Measurements from ENCODE around the gene IQCE. TPM values are rescaled to one million over a fixed set of nuclear protein-coding genes. Genes with fewer than 3 reads are reported as not detected.

Gene IQCE
- total RNA-seq, 1 experiment from 2014 or later = 21.4 TPM

DNA sequence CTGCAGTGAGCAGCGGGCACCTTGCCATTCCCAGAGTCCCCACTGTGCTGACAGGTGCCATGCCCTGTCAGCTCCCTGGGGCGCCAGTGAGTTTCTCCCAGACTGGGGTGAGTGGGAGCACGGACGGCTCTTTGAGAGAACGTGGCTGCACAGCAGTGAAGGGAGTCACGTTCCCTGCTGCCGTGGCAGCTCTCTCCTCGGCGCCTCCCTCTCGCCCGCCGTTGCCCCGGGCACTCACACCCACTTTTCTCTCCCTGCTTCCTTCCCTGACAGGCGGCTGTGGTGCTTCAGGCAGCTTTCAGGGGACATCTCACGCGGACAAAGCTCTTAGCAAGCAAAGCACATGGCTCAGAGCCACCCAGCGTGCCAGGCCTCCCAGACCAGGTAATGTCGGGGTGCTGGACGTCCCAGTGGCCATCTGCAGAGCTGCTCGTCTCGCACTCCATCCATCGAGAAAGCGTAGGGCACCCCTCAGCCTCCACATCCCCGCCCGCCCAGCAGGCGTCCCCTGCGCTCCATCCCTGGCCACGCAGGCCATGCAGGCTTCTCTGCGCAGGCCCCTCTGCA lies 45.9 kb downstream of the IQCE start:
- Histone ChIP-seq H3K9me2 (ENCODE audit: insufficient read depth) (no peaks in the 10 kb centered on the region), H3K9ac (ENCODE audit: low read length) (no peak overlapping the region), H3K4me1 (ENCODE audit: control insufficient read depth in 1 of 2, insufficient read depth in 2 of 2, low read length in 2 of 2) (no peaks in the 10 kb centered on the region), H2AFZ (ENCODE audit: low read depth, low read length, poor library complexity, severe bottlenecking) (no peak overlapping the region), H3K27ac (ENCODE audit: low read depth, low read length) (no peak overlapping the region), H3K36me3 (ENCODE audit: control insufficient read depth in 1 of 2, insufficient read depth in 2 of 2, low read length in 2 of 2) (no peaks in the 10 kb centered on the region), H3K9me3 (ENCODE audit: control insufficient read depth in 1 of 2, insufficient read depth in 1 of 2, low read depth in 1 of 2, low read length in 2 of 2) (no peaks in the 10 kb centered on the region), H3K4me2 (ENCODE audit: low read length) (no peak overlapping the region), H3K4me3 (replicated peaks in 1 of 2; ENCODE audit: low read depth in 1 of 2, low read length in 2 of 2) (no peak overlapping the region), H3K27me3 (ENCODE audit: insufficient read depth, low read length) (no peaks in the 10 kb centered on the region), H3K79me2 (ENCODE audit: insufficient read depth, low read length) (no peaks in the 10 kb centered on the region), H4K20me1 (ENCODE audit: insufficient read depth) (no peaks in the 10 kb centered on the region)
- ATAC-seq = no peak
- no TSS peak for BruUV-seq (replicated peaks)
- intact Hi-C loops (cut with micrococcal nuclease) = no loop called here
- RAD21 ChIA-PET (ENCODE audit: low non-redundant PET in 1 of 2, low total read pairs in 2 of 2, uncharacterized antibody in 2 of 2, unreplicated experiment in 2 of 2) = no interaction called here
- POLR2A ChIA-PET = no interaction called here
- no peak for DNase-seq (ENCODE audit: low read depth, low spot score)
- TF ChIP-seq ELF1 (IDR thresholded peaks at IDR 0.05; ENCODE audit: borderline replicate concordance, low read depth) (no peak), FOSL1 (IDR thresholded peaks at IDR 0.05; ENCODE audit: low read depth) (no peak), TCF7L2 (IDR thresholded peaks at IDR 0.05; ENCODE audit: borderline replicate concordance, extremely low read depth, insufficient read depth, insufficient read length) (no peak), RAD21 (IDR thresholded peaks at IDR 0.05; ENCODE audit: low read depth) (no peak), SP1 (IDR thresholded peaks at IDR 0.05; ENCODE audit: low read depth) (no peak), ZNF274 (IDR thresholded peaks at IDR 0.05; ENCODE audit: low read depth, low read length) (no peak), POLR2AphosphoS5 (IDR thresholded peaks at IDR 0.05; ENCODE audit: low read depth, low read length) (no peak)
- TF ChIP-seq, protein P1, sequence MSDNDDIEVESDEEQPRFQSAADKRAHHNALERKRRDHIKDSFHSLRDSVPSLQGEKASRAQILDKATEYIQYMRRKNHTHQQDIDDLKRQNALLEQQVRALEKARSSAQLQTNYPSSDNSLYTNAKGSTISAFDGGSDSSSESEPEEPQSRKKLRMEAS (IDR thresholded peaks at IDR 0.05) = no peak
- CTCF ChIA-PET = no interaction called here

GRCh38 chr7:2605608-2606538 lies 47.1 kb downstream of the IQCE start:
- Histone ChIP-seq H4K20me1 (ENCODE audit: insufficient read depth) (no peaks in the 10 kb centered on the region), H3K27me3 (ENCODE audit: insufficient read depth, low read length) (no peaks in the 10 kb centered on the region), H3K4me1 (ENCODE audit: control insufficient read depth in 1 of 2, insufficient read depth in 2 of 2, low read length in 2 of 2) (no peaks in the 10 kb centered on the region), H3K9ac (ENCODE audit: low read length) (no peak overlapping the region), H3K4me2 (ENCODE audit: low read length) (no peak overlapping the region), H3K36me3 (ENCODE audit: control insufficient read depth in 1 of 2, insufficient read depth in 2 of 2, low read length in 2 of 2) (no peaks in the 10 kb centered on the region), H3K79me2 (ENCODE audit: insufficient read depth, low read length) (no peaks in the 10 kb centered on the region), H3K4me3 (replicated peaks in 1 of 2; ENCODE audit: low read depth in 1 of 2, low read length in 2 of 2) (no peak overlapping the region), H3K9me3 (ENCODE audit: control insufficient read depth in 1 of 2, insufficient read depth in 1 of 2, low read depth in 1 of 2, low read length in 2 of 2) (no peaks in the 10 kb centered on the region), H2AFZ (ENCODE audit: low read depth, low read length, poor library complexity, severe bottlenecking) (no peak overlapping the region), H3K9me2 (ENCODE audit: insufficient read depth) (no peaks in the 10 kb centered on the region), H3K27ac (ENCODE audit: low read depth, low read length) (no peak overlapping the region)
- no TSS peak for BruUV-seq (replicated peaks)
- CTCF ChIA-PET = no interaction called here
- DNase-seq (ENCODE audit: low read depth, low spot score) = no peak
- POLR2A ChIA-PET = no interaction called here
- intact Hi-C loops (cut with micrococcal nuclease) = no loop called here
- ATAC-seq = no peak
- RAD21 ChIA-PET (ENCODE audit: low non-redundant PET in 1 of 2, low total read pairs in 2 of 2, uncharacterized antibody in 2 of 2, unreplicated experiment in 2 of 2) = no interaction called here
- TF ChIP-seq POLR2A (IDR thresholded peaks at IDR 0.05; ENCODE audit: borderline replicate concordance, extremely low read depth, insufficient read depth, insufficient read length) = no peak
- no peak for TF ChIP-seq FOSL1 (IDR thresholded peaks at IDR 0.05; ENCODE audit: low read depth)
- TF ChIP-seq ELF1 (IDR thresholded peaks at IDR 0.05; ENCODE audit: borderline replicate concordance, low read depth) = no peak
- no peak for TF ChIP-seq CEBPB (IDR thresholded peaks at IDR 0.05; ENCODE audit: low read depth)
- TF ChIP-seq, protein P2, sequence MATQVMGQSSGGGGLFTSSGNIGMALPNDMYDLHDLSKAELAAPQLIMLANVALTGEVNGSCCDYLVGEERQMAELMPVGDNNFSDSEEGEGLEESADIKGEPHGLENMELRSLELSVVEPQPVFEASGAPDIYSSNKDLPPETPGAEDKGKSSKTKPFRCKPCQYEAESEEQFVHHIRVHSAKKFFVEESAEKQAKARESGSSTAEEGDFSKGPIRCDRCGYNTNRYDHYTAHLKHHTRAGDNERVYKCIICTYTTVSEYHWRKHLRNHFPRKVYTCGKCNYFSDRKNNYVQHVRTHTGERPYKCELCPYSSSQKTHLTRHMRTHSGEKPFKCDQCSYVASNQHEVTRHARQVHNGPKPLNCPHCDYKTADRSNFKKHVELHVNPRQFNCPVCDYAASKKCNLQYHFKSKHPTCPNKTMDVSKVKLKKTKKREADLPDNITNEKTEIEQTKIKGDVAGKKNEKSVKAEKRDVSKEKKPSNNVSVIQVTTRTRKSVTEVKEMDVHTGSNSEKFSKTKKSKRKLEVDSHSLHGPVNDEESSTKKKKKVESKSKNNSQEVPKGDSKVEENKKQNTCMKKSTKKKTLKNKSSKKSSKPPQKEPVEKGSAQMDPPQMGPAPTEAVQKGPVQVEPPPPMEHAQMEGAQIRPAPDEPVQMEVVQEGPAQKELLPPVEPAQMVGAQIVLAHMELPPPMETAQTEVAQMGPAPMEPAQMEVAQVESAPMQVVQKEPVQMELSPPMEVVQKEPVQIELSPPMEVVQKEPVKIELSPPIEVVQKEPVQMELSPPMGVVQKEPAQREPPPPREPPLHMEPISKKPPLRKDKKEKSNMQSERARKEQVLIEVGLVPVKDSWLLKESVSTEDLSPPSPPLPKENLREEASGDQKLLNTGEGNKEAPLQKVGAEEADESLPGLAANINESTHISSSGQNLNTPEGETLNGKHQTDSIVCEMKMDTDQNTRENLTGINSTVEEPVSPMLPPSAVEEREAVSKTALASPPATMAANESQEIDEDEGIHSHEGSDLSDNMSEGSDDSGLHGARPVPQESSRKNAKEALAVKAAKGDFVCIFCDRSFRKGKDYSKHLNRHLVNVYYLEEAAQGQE (IDR thresholded peaks at IDR 0.05; ENCODE audit: low read depth) = no peak
- TF ChIP-seq CBX3 (IDR thresholded peaks at IDR 0.05; ENCODE audit: low read depth) = no peak
- TF ChIP-seq JUND (IDR thresholded peaks at IDR 0.05) = no peak
- no peak for TF ChIP-seq ZBTB33 (IDR thresholded peaks at IDR 0.05; ENCODE audit: extremely low read depth, insufficient replicate concordance, low read length)
